ENCODE data around the gene DENND1B. TPM values are rescaled to one million over a fixed set of nuclear protein-coding genes. Genes with fewer than 3 reads are reported as not detected.
A peak's percentile ranks its signal among the peaks of the same experiment; 100 is the strongest.

Gene DENND1B
- total and polyA plus RNA-seq, 2 of the 13 experiments (the other 11 are each of a cell fraction or from before 2014, with no cell fraction given): 2.6 to 5.7 TPM

DNA sequence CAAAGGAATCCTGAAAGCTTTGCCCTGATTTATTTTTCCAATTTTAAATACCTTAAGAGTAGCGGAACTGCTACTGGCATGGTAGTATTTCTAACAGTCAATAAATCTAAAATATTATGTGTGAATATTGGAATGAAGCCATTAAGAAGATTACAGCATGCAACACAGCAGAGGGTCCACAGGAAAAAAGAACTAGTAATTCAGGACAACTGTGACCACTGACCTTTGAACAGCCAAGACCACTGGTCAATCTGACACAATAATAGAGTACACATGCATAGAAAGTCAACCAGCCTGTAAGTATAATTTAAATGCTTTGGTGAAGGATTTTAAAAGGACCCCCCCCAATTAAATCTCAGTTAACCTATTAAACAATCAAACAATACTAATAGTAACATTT lies 171.0 kb downstream of the DENND1B start:
- Histone ChIP-seq H2AFZ (ENCODE audit: low read length) (no peak overlapping the region), H3K4me1 (ENCODE audit: insufficient read depth, low read length) (peaks cover 8% of the 10 kb centered on the region; the same call in 1 of the 2 replicates), H4K20me1 (ENCODE audit: insufficient read depth, low read length) (no peaks in the 10 kb centered on the region), H3K9me3 (ENCODE audit: low read length) (no peaks in the 10 kb centered on the region), H3K27ac (ENCODE audit: extremely low read length, insufficient read depth, low read length) (no peak overlapping the region), H3K4me2 (ENCODE audit: low read depth, low read length) (0 out of 2 replicates have a peak overlapping the region, but pooled peaks have one; percentile 18), H3K36me3 (replicated peaks in 1 of 2; ENCODE audit: control insufficient read depth in 1 of 2, insufficient read depth in 2 of 2, low read length in 2 of 2) (no peaks in the 10 kb centered on the region), H3K27me3 (ENCODE audit: control insufficient read depth in 1 of 2, insufficient read depth in 2 of 2, low read length in 2 of 2) (no peaks in the 10 kb centered on the region), H3K79me2 (ENCODE audit: insufficient read depth, low read length) (no peaks in the 10 kb centered on the region), H3K9ac (ENCODE audit: insufficient read depth, low read depth, low read length) (no peak overlapping the region), H3K4me3 (replicated peaks in 1 of 3; ENCODE audit: insufficient read depth in 1 of 3, low read depth in 2 of 3, low read length in 3 of 3) (no peak overlapping the region)
- peak; percentile 52; the same call in 2 of the 3 replicates for ATAC-seq
- BruUV-seq (replicated peaks): no TSS peak
- TF ChIP-seq, protein P1, sequence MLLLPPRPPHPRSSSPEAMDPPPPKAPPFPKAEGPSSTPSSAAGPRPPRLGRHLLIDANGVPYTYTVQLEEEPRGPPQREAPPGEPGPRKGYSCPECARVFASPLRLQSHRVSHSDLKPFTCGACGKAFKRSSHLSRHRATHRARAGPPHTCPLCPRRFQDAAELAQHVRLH (CRISPR knock-in tag; IDR thresholded peaks at IDR 0.05; ENCODE audit: borderline replicate concordance, low read depth): no peak
- TF ChIP-seq ZNF850 (CRISPR knock-in tag; conservative IDR thresholded peaks at IDR 0.05): no peak
- TF ChIP-seq, protein P2, sequence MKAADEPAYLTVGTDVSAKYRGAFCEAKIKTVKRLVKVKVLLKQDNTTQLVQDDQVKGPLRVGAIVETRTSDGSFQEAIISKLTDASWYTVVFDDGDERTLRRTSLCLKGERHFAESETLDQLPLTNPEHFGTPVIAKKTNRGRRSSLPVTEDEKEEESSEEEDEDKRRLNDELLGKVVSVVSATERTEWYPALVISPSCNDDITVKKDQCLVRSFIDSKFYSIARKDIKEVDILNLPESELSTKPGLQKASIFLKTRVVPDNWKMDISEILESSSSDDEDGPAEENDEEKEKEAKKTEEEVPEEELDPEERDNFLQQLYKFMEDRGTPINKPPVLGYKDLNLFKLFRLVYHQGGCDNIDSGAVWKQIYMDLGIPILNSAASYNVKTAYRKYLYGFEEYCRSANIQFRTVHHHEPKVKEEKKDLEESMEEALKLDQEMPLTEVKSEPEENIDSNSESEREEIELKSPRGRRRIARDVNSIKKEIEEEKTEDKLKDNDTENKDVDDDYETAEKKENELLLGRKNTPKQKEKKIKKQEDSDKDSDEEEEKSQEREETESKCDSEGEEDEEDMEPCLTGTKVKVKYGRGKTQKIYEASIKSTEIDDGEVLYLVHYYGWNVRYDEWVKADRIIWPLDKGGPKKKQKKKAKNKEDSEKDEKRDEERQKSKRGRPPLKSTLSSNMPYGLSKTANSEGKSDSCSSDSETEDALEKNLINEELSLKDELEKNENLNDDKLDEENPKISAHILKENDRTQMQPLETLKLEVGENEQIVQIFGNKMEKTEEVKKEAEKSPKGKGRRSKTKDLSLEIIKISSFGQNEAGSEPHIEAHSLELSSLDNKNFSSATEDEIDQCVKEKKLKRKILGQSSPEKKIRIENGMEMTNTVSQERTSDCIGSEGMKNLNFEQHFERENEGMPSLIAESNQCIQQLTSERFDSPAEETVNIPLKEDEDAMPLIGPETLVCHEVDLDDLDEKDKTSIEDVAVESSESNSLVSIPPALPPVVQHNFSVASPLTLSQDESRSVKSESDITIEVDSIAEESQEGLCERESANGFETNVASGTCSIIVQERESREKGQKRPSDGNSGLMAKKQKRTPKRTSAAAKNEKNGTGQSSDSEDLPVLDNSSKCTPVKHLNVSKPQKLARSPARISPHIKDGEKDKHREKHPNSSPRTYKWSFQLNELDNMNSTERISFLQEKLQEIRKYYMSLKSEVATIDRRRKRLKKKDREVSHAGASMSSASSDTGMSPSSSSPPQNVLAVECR (CRISPR knock-in tag; IDR thresholded peaks at IDR 0.05; ENCODE audit: borderline replicate concordance): no peak
- TF ChIP-seq HNRNPUL1 (IDR thresholded peaks at IDR 0.05; ENCODE audit: low read depth, low read length): no peak
- TF ChIP-seq FOXA3 (CRISPR knock-in tag; IDR thresholded peaks at IDR 0.05): 0 out of 2 replicates have a peak, but pooled peaks have one; percentile 14
- TF ChIP-seq HNF4G (IDR thresholded peaks at IDR 0.05; ENCODE audit: borderline replicate concordance, low read depth, low read length): peak; percentile 48; the same call in 1 of the 2 replicates
- TF ChIP-seq HNF4G (CRISPR knock-in tag; IDR thresholded peaks at IDR 0.05; ENCODE audit: borderline replicate concordance, low read depth): no peak
- TF ChIP-seq HNF4A (CRISPR knock-in tag; IDR thresholded peaks at IDR 0.05): peak; percentile 52
- TF ChIP-seq, protein P3, sequence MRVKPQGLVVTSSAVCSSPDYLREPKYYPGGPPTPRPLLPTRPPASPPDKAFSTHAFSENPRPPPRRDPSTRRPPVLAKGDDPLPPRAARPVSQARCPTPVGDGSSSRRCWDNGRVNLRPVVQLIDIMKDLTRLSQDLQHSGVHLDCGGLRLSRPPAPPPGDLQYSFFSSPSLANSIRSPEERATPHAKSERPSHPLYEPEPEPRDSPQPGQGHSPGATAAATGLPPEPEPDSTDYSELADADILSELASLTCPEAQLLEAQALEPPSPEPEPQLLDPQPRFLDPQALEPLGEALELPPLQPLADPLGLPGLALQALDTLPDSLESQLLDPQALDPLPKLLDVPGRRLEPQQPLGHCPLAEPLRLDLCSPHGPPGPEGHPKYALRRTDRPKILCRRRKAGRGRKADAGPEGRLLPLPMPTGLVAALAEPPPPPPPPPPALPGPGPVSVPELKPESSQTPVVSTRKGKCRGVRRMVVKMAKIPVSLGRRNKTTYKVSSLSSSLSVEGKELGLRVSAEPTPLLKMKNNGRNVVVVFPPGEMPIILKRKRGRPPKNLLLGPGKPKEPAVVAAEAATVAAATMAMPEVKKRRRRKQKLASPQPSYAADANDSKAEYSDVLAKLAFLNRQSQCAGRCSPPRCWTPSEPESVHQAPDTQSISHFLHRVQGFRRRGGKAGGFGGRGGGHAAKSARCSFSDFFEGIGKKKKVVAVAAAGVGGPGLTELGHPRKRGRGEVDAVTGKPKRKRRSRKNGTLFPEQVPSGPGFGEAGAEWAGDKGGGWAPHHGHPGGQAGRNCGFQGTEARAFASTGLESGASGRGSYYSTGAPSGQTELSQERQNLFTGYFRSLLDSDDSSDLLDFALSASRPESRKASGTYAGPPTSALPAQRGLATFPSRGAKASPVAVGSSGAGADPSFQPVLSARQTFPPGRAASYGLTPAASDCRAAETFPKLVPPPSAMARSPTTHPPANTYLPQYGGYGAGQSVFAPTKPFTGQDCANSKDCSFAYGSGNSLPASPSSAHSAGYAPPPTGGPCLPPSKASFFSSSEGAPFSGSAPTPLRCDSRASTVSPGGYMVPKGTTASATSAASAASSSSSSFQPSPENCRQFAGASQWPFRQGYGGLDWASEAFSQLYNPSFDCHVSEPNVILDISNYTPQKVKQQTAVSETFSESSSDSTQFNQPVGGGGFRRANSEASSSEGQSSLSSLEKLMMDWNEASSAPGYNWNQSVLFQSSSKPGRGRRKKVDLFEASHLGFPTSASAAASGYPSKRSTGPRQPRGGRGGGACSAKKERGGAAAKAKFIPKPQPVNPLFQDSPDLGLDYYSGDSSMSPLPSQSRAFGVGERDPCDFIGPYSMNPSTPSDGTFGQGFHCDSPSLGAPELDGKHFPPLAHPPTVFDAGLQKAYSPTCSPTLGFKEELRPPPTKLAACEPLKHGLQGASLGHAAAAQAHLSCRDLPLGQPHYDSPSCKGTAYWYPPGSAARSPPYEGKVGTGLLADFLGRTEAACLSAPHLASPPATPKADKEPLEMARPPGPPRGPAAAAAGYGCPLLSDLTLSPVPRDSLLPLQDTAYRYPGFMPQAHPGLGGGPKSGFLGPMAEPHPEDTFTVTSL (CRISPR knock-in tag; IDR thresholded peaks at IDR 0.05; ENCODE audit: borderline replicate concordance): peak; percentile 16; the same call in 1 of the 2 replicates
- TF ChIP-seq GATAD2A (CRISPR knock-in tag; IDR thresholded peaks at IDR 0.05): 0 out of 2 replicates have a peak, but pooled peaks have one; percentile 11
- TF ChIP-seq, protein P4, sequence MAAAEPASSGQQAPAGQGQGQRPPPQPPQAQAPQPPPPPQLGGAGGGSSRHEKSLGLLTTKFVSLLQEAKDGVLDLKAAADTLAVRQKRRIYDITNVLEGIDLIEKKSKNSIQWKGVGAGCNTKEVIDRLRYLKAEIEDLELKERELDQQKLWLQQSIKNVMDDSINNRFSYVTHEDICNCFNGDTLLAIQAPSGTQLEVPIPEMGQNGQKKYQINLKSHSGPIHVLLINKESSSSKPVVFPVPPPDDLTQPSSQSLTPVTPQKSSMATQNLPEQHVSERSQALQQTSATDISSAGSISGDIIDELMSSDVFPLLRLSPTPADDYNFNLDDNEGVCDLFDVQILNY (CRISPR knock-in tag; conservative IDR thresholded peaks at IDR 0.05): no peak
- TF ChIP-seq SALL2 (CRISPR knock-in tag; IDR thresholded peaks at IDR 0.05): no peak
- in situ Hi-C loops (cut with HindIII; ENCODE audit: extremely low pct_ligation_motif_present, low pct_unique_long_range_greater_than_20kb): no loop called here
- FAIRE-seq: no peak
- intact Hi-C loops (cut with micrococcal nuclease; ENCODE audit: unreplicated experiment): no loop called here
- 97% methylated on average over 1 of the region's 1 CpG for WGBS (ENCODE audit: low lambda C conversion rate)
- ChIA-PET POLR2A (no interaction called here), CTCF (ENCODE audit: low intra/inter-chr PET ratio, low total read pairs) (no interaction called here)
- DNase-seq (ENCODE audit: low spot score): peak; percentile 32
